Amniotic epithelial cell (primary cell): Measurements from ENCODE around the gene PDE5A.
"Not testable (repeated sequence)": the region's sequence is repeated elsewhere in the genome, so short reads cannot be mapped to it uniquely, and the experiment has no call there.

Source experiments
- DNase-seq: peaks from one replicate; pipeline ENCODE4 v3.0.0-alpha.2; 2010; ENCODE audit warnings: low read depth

PDE5A gene

DNA sequence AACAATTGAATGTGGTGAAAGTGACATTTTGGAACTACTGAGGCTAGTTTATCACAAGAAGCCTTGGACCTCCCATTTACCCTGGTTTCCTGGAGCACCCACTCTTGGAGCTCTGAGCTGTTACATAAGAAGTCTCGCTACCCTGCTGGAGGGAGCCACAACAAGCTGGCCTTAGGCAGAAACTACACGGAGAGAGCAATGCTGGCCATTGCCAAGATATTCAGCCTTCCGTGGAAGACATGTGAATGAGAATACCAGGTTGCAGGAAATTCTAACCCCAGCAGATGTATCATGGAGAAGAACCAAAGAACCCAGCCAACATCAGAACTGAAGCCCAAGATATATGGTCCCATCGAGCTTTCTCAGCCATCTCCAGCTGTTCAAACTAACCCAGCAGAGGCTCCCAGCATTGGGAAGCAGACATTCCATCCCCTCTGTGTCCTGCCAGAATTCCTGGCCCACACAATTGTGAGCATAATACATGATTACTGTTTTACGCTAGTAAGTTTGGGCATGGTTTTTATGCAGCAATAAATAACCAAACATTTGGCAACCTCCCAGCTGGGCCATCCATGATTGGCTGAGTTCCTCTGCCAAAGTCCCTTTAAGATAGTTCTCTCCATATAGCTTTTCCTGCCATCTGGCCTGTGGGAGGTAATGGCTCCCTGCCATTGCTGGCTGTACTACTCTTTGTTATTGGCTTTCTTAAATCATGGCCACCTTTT is 17.9 kb upstream of the PDE5A start:
- no peak for DNase-seq

DNA sequence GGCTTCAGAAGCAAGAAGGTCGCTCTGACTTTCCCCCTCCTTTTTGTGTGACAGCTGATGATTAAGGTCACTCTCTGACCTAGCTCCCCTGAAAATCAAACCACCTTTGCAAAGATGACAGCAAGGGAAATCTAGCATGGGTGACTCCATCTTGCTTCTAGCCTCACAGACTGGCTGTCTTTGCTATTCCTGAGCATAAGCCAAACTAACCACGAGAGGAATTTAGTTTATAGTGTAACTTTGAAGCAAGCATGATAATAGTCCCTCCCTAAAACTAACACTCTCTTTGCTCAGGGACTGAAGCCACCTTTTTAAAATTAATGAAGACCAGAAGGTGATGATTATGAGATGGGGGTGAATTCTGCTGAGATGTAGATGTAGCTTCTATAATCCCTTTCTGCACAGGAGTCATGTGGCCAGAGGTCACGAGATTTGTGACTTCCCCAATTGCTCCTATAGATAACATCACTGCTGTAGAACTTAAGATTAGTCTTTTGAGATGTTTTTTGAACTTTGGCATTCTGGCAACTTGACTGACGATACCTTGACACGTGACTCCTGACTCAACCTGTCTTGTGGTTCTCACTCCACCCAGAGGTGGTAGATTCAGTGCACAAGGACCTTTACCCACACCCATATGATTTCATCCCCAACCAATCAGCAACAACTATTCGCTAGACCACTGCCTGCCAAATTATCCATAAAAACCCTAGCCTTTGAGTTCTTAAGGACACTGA is 14.9 kb upstream of the PDE5A start:
- DNase-seq: no peak

DNA sequence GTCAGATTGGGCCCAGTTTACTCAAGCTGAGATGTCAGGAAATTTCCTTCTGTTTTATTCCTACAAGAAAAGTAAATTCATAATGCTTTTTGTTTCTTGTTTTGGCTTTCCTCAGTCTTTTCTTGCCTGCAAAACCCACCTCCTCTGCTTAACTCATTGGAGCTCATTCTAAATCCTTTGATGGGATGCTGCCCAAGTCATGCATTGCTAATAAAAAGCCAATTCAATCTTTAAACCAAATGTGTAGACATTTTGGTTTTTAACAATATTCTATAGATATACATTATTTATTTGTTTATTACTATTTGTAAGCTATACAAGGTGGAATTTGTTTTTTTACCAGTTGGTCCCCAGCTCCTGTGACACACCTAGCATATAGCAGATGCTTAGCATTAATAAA is 13.2 kb upstream of the PDE5A start:
- no peak for DNase-seq

- DNase-seq: peak; percentile 50
Measured at GRCh38 chr4:119638359-119638758, 9.8 kb upstream of the PDE5A start.

- not testable (repeated sequence) for DNase-seq
Measured at GRCh38 chr4:119636851-119637250, 8.2 kb upstream of the PDE5A start.

DNA sequence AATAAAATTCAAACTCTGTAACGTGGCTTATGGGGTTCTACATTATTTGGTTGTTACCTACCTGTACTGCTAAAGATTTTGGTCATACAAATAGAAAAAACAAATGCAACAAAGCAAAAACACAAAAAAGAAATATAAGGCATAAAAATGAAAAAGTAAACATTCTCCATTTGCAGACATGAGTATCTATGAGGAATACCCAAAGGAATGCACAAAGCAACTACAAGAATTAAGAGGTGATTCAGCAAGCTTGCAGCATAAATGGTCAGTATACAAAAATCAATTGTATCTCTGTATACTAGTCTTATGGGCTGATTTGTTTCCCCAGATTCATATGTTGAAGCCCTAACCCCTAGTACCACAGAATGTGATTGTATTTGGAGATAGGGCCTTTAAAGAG is 3.6 kb upstream of the PDE5A start:
- DNase-seq: peak; percentile 62

- DNase-seq: no peak
Measured at GRCh38 chr4:119629142-119629471, 503 bp upstream of the PDE5A start.

- DNase-seq: peak; percentile 24
Measured at GRCh38 chr4:119627267-119628255, 1.0 kb downstream of the PDE5A start.

GRCh38 chr4:119626943-119627266 is 1.7 kb downstream of the PDE5A start:
- no peak for DNase-seq

DNA sequence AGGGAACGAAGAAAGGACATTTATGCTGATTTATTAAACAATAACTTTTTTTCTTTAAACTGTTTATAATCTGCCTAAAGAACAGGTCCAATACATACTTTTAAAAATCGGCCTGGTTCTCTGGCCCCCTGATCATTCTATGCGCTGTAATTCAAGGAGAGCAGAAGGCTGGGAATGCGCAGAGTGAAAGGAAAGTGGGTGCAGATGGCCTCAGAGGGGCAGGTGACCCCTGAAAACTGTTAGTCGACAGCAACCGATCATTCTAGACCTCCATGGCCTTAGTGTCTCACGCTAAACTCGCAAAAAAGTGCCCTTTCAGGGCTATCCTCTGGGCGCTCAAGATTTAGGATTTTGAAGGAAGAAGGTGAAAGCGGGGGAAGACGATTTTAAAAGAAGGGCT is 2.2 kb downstream of the PDE5A start:
- no peak for DNase-seq

- peak; percentile 18 for DNase-seq
Measured at GRCh38 chr4:119625761-119626160, 2.8 kb downstream of the PDE5A start.

GRCh38 chr4:119624356-119624755 is 4.2 kb downstream of the PDE5A start:
- no peak for DNase-seq

DNA sequence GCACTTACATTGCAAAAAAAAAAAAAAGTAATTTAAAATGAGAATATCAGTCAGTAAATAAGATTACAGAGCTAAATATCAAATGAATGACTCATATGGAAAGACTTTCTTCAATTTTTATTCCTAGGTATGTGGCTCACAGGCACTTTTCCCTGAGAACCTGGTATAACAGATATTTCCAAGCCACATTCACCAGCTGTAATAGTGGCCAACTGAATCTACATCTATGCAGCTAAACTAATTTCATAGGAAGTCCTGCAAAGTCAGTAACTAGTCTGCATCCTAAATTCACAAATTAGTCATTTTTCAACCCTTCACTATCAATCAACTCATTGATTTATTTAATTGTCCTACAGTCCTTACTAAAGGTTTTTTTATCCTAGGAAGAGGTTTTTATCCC is 5.6 kb downstream of the PDE5A start:
- peak; percentile 58 for DNase-seq

- no peak for DNase-seq
Measured at GRCh38 chr4:119615068-119615719, 13.4 kb downstream of the PDE5A start.

DNA sequence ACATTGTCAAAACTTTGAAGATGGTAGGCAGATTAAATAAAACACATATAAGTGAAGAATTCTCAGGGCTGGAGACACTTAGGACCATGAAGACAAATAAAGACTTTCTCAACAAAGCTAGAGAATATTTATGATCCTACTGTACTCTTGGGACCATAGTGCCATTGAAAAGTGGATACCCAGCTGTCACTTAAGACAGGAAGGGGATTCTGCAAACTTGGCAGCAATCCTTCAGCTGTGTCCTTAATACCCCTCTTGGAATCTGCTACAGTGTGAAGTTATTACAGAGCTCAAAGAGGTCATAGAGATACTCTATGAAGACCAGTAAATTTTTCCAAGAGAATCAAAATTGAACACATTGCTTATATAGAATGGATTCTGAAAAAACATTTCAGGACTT is 24.3 kb downstream of the PDE5A start:
- no peak for DNase-seq

DNA sequence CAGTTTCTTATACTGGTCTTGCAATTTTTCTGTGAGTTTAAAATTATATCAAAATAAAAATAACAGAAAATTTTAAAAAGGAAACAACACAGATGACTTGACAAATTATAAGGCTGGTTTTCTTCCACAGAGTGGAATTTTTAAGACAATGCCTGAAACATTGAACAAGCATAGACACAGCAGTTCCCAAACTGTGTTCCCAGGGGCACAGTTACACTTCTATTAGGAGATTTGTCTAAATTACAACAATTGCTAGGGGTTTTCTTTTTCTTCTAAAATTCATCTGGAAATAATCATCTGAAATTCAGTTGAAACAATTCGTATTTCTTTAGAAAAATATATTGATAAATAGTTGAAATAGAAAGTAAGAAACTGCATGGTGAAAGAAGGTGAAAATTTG is 26.2 kb downstream of the PDE5A start:
- DNase-seq: no peak

GRCh38 chr4:119598521-119598920 is 30.1 kb downstream of the PDE5A start:
- no peak for DNase-seq

DNA sequence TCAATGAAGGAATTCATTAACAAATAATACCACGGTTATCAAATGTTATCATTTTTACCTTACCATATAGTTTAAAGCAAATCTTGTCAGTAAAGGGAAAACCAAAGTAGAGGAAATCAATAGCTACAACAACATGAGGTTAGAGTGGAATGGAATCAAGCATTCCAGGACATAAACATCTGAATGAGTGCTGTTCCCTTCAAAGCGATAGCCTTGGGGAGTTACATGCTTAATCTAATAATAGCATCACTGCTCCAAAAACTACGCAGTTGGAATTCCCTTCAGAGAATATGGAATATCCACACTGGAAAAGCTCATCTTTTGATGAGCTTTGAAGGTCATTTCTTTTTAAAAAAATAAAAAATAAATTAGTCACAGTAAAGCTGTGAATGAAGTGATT is 31.2 kb downstream of the PDE5A start:
- no peak for DNase-seq

DNA sequence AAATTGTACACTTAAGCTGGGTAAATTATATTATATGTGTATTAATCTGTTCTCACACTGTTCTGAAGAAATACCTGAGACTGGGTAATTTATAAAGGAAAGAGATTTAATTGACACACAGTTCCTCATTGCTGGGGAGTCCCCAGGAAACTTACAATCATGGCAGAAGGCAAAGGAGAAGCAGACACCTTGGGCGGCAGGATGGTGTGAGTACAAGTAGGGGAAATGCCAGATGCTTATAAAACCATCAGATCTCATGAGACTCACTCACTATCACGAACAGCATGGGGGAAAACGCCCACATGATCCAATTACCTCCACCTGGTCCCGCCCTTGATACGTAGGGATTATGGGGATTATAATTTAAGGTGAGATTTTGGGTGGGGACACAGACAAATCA is 34.9 kb downstream of the PDE5A start:
- no peak for DNase-seq

- peak; percentile 90 for DNase-seq
Measured at GRCh38 chr4:119592830-119593229, 35.8 kb downstream of the PDE5A start.

GRCh38 chr4:119589165-119589564 is 39.4 kb downstream of the PDE5A start:
- peak; percentile 74 for DNase-seq

GRCh38 chr4:119587796-119588195 is 40.8 kb downstream of the PDE5A start:
- DNase-seq: peak; percentile 32
